ENCODE data around the gene IFNA4. TPM values are rescaled to one million over a fixed set of nuclear protein-coding genes. Genes with fewer than 3 reads are reported as not detected.
"Not testable (repeated sequence)": the region's sequence is repeated elsewhere in the genome, so short reads cannot be mapped to it uniquely, and the experiment has no call there.

The IFNA4 gene
- total and polyA plus RNA-seq, 2 of the 8 experiments (the other 6 are each of a cell fraction or from before 2014, with no cell fraction given), result not detected

DNA sequence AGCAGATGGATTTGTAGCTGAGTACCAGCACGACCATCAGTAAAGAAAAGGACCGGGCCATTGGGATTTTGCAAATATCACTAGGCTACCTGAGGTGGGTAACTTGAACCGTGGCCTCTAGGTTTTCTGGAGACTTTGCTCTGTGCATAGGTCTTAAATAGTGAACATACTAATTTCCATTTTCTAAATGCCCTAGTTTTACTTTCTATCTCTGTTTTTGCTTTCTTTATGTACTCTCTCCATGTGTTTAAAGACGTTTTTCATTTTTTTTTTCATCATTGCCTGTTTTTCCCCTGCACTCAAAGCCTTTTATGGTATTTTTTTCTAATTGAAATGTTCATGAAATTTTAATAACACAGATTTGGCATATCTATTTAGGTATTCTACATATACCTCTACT is 14.7 kb upstream of the IFNA4 start, which contains the start of gene IFNA7:
IFNA7 (minus strand) TSS at position 101 of the 400 bp plus-strand sequence; CDS start at position 61, 40 bp downstream.
- H3K14ac ChIP-seq (ENCODE audit: insufficient read length); H2AFZ ChIP-seq (ENCODE audit: low read length); H2AK5ac ChIP-seq (ENCODE audit: low read depth, low read length); H3K27me3 ChIP-seq (replicated peaks in 1 of 4; ENCODE audit: control insufficient read depth in 3 of 4, extremely low read depth in 1 of 4, insufficient read depth in 3 of 4, low read length in 3 of 4); H3K27ac ChIP-seq (ENCODE audit: low read depth, low read length); H2BK15ac ChIP-seq (ENCODE audit: low read length); H3K4me2 ChIP-seq (ENCODE audit: insufficient read depth in 1 of 2, low read depth in 2 of 2, low read length in 2 of 2); POLR2A ChIA-PET (ENCODE audit: partially characterized antibody); H3K79me2 ChIP-seq (ENCODE audit: control insufficient read depth in 1 of 2, insufficient read depth in 2 of 2, low read length in 2 of 2); DNase-seq (ENCODE audit: low read depth in 1 of 2, low spot score in 2 of 2); H2BK12ac ChIP-seq (ENCODE audit: low read depth, low read length); H2BK20ac ChIP-seq (ENCODE audit: low read length); H3K36me3 ChIP-seq (ENCODE audit: control insufficient read depth in 2 of 4, insufficient read depth in 4 of 4, low read length in 3 of 4); H3K4me3 ChIP-seq (ENCODE audit: extremely low read depth in 1 of 4, insufficient read depth in 2 of 4, low read depth in 3 of 4, low read length in 4 of 4); H3K9me3 ChIP-seq (ENCODE audit: insufficient read depth in 2 of 2, low read depth in 1 of 2, low read length in 1 of 2); H3K4ac ChIP-seq (replicated peaks; ENCODE audit: insufficient read length, low read depth, low read length); H3K23ac ChIP-seq (ENCODE audit: insufficient read length); H3K23me2 ChIP-seq (ENCODE audit: low read depth, low read length); H4K91ac ChIP-seq (replicated peaks; ENCODE audit: insufficient read length, low read length); FAIRE-seq; H4K8ac ChIP-seq (ENCODE audit: extremely low read depth, insufficient read depth, low read length); H3K9ac ChIP-seq (replicated peaks in 1 of 4; ENCODE audit: extremely low read depth in 1 of 4, low read depth in 3 of 4, low read length in 3 of 4); H3K4me1 ChIP-seq (replicated peaks in 1 of 4; ENCODE audit: control insufficient read depth in 3 of 4, insufficient read depth in 4 of 4, low read length in 3 of 4); H2BK5ac ChIP-seq (ENCODE audit: low read depth, low read length); H4K20me1 ChIP-seq (replicated peaks in 1 of 2; ENCODE audit: control insufficient read depth in 1 of 2, insufficient read depth in 2 of 2, low read length in 2 of 2); H3K79me1 ChIP-seq (ENCODE audit: low read depth, low read length); H4K5ac ChIP-seq (ENCODE audit: insufficient read length, low read depth, low read length); H3K18ac ChIP-seq (ENCODE audit: extremely low read depth, low read length); H2BK120ac ChIP-seq (replicated peaks; ENCODE audit: low read depth, low read length); H3K56ac ChIP-seq (replicated peaks; ENCODE audit: insufficient read length, low read depth, low read length): not testable (repeated sequence)
- 82% methylated on average over 4 of the region's 4 CpGs; no CpG with 5 or more reads in 1 of the 2 experiments for WGBS, 2 experiments (ENCODE audit: extremely low coverage in 1 of 2, insufficient coverage in 1 of 2, insufficient read length in 1 of 2, insufficient replicate concordance in 2 of 2, low coverage in 1 of 2, low lambda C conversion rate in 2 of 2, missing lambda C conversion rate in 1 of 2)
- CTCF ChIA-PET (ENCODE audit: partially characterized antibody), result interaction anchor here (1.5 to 2.7 kb wide), 2 partner anchors 12 to 19 kb away, joined by 4 to 10 read pairs; no protein-coding TSS in a partner anchor
